Measurements from ENCODE around the gene RENBP. TPM values are rescaled to one million over a fixed set of nuclear protein-coding genes. Genes with fewer than 3 reads are reported as not detected.

RENBP gene
- polyA plus RNA-seq, 3 donors, result 2.7 to 125 (median 3.8) TPM

GRCh38 chrX:153971450-153972367, 27.3 kb upstream of the RENBP start, which contains the start of gene HCFC1:
TSS of gene HCFC1 (minus strand) at chrX:153971818. CDS start at chrX:153970840, 978 bp downstream.
- intact Hi-C loops (cut with micrococcal nuclease), result loop anchor here (5.0 kb wide), 2 partner anchors 36 to 41 kb away; no protein-coding TSS in a partner anchor
- H3K4me1 ChIP-seq (ENCODE audit: control insufficient read depth in 1 of 2, insufficient read depth in 2 of 2, low read length in 2 of 2), result peaks cover 55 to 60% of the 10 kb centered on the region in 2 donors
- H2AFZ ChIP-seq (ENCODE audit: insufficient read depth, low read depth, low read length, poor library complexity, severe bottlenecking), result peak within 1 kb of the TSS; percentile 84
- no peaks in the 10 kb centered on the region for H3K9me3 ChIP-seq (replicated peaks in 1 of 2; ENCODE audit: control insufficient read depth in 1 of 2, insufficient read depth in 1 of 2, low read length in 2 of 2)
- peak within 1 kb of the TSS; percentile 99 to 100 for H3K27ac ChIP-seq (ENCODE audit: low read depth in 1 of 2, low read length in 2 of 2)
- H3K4me3 Mint-ChIP-seq, result peak within 1 kb of the TSS; percentile 99 to 100
- H3K36me3 Mint-ChIP-seq, result peaks cover 4 to 14% of the 10 kb centered on the region in 2 donors
- no peaks in the 10 kb centered on the region for H3K36me3 ChIP-seq (replicated peaks in 1 of 2; ENCODE audit: control insufficient read depth in 1 of 2, insufficient read depth in 2 of 2, low read length in 2 of 2)
- H3K27me3 Mint-ChIP-seq (ENCODE audit: low read depth in 3 of 3), result peaks cover 0 to 46% (median 0%) of the 10 kb centered on the region in 3 donors
- TF ChIP-seq CTCF (IDR thresholded peaks at IDR 0.05), result no peak
- H3K27me3 ChIP-seq (ENCODE audit: control insufficient read depth in 2 of 2, insufficient read depth in 2 of 2, low read length in 2 of 2), result no peaks in the 10 kb centered on the region
- peak within 1 kb of the TSS; percentile 97 for H3K9ac ChIP-seq (ENCODE audit: insufficient read depth, low read length, poor library complexity, severe bottlenecking)
- H3K79me2 ChIP-seq (ENCODE audit: insufficient read depth, low read length), result peaks cover 77% of the 10 kb centered on the region
- H3K4me3 ChIP-seq (replicated peaks in 1 of 3; ENCODE audit: low read depth in 2 of 3, low read length in 3 of 3), result peak within 1 kb of the TSS; percentile 90 to 100 (median 99)
- under 1% methylated on average over 77 of the region's 96 CpGs for WGBS (ENCODE audit: insufficient coverage)
- peak within 1 kb of the TSS; percentile 100 for H3K27ac Mint-ChIP-seq
- H3K4me2 ChIP-seq (replicated peaks; ENCODE audit: extremely low read depth, low read length, poor library complexity, severe bottlenecking), result peak within 1 kb of the TSS; percentile 87
- peaks cover 0 to 21% (median 8%) of the 10 kb centered on the region in 7 donors for H3K9me3 Mint-ChIP-seq
- DNase-seq, result peak; percentile 82 to 93 (median 90)
- H3K4me1 Mint-ChIP-seq, result peaks cover 50% of the 10 kb centered on the region
- H4K20me1 ChIP-seq (ENCODE audit: insufficient read depth, low read length), result peaks cover 52% of the 10 kb centered on the region

- no peak for TF ChIP-seq CTCF (IDR thresholded peaks at IDR 0.05)
- no peaks in the 10 kb centered on the region for H3K36me3 ChIP-seq (replicated peaks in 1 of 2; ENCODE audit: control insufficient read depth in 1 of 2, insufficient read depth in 2 of 2, low read length in 2 of 2)
- peaks cover 77% of the 10 kb centered on the region for H3K79me2 ChIP-seq (ENCODE audit: insufficient read depth, low read length)
- intact Hi-C loops (cut with micrococcal nuclease), result loop anchor here (5.0 kb wide), 2 partner anchors 36 to 41 kb away; no protein-coding TSS in a partner anchor
- Mint-ChIP-seq H3K9me3 (peaks cover 0 to 21% (median 8%) of the 10 kb centered on the region in 7 donors), H3K27me3 (ENCODE audit: low read depth in 3 of 3) (peaks cover 0 to 50% (median 0%) of the 10 kb centered on the region in 3 donors), H3K36me3 (peaks cover 4 to 18% of the 10 kb centered on the region in 2 donors), H3K4me1 (peaks cover 57% of the 10 kb centered on the region), H3K27ac (peak overlapping the region; percentile 100), H3K4me3 (peak overlapping the region; percentile 99 to 100)
- H3K9ac ChIP-seq (ENCODE audit: insufficient read depth, low read length, poor library complexity, severe bottlenecking), result peak overlapping the region; percentile 97
- H2AFZ ChIP-seq (ENCODE audit: insufficient read depth, low read depth, low read length, poor library complexity, severe bottlenecking), result peak overlapping the region; percentile 84
- H3K9me3 ChIP-seq (replicated peaks in 1 of 2; ENCODE audit: control insufficient read depth in 1 of 2, insufficient read depth in 1 of 2, low read length in 2 of 2), result no peaks in the 10 kb centered on the region
- H3K27me3 ChIP-seq (ENCODE audit: control insufficient read depth in 2 of 2, insufficient read depth in 2 of 2, low read length in 2 of 2), result no peaks in the 10 kb centered on the region
- H3K4me1 ChIP-seq (ENCODE audit: control insufficient read depth in 1 of 2, insufficient read depth in 2 of 2, low read length in 2 of 2), result peaks cover 61 to 66% of the 10 kb centered on the region in 2 donors
- peak overlapping the region; percentile 90 to 100 (median 99) for H3K4me3 ChIP-seq (replicated peaks in 1 of 3; ENCODE audit: low read depth in 2 of 3, low read length in 3 of 3)
- H3K27ac ChIP-seq (ENCODE audit: low read depth in 1 of 2, low read length in 2 of 2), result peak overlapping the region; percentile 99 to 100
- WGBS (ENCODE audit: insufficient coverage), result 0% methylated on average over 17 of the region's 34 CpGs
- peaks cover 59% of the 10 kb centered on the region for H4K20me1 ChIP-seq (ENCODE audit: insufficient read depth, low read length)
- DNase-seq, result peak; percentile 71 to 91 (median 82)
- H3K4me2 ChIP-seq (replicated peaks; ENCODE audit: extremely low read depth, low read length, poor library complexity, severe bottlenecking), result peak overlapping the region; percentile 87
These were observed 26.6 kb upstream of the RENBP start for GRCh38 chrX:153971124-153971449.

All from CD14-positive monocyte (primary cell).